ENCODE data around the gene RTTN. TPM values are rescaled to one million over a fixed set of nuclear protein-coding genes. Genes with fewer than 3 reads are reported as not detected.
A peak's percentile ranks its signal among the peaks of the same experiment; 100 is the strongest.

The RTTN gene
- total RNA-seq, 1 donor from 2014 or later, result 21.0 TPM

GRCh38 chr18:70200286-70200685, 5.2 kb downstream of the RTTN start:
- no peaks in the 10 kb centered on the region for H3K27me3 Mint-ChIP-seq (ENCODE audit: unreplicated experiment)
- no peak overlapping the region for H3K4me3 Mint-ChIP-seq (ENCODE audit: unreplicated experiment)
- no peak for TF ChIP-seq CTCF (IDR thresholded peaks at IDR 0.05; ENCODE audit: partially characterized antibody, unreplicated experiment)
- H3K36me3 Mint-ChIP-seq (ENCODE audit: unreplicated experiment), result no peaks in the 10 kb centered on the region
- no peak overlapping the region for H3K27ac Mint-ChIP-seq (ENCODE audit: unreplicated experiment)
- DNase-seq, result no peak
- H3K4me1 Mint-ChIP-seq (ENCODE audit: low read depth, unreplicated experiment), result no peaks in the 10 kb centered on the region
- peaks cover 4% of the 10 kb centered on the region for H3K9me3 Mint-ChIP-seq (ENCODE audit: unreplicated experiment)

GRCh38 chr18:70197844-70198243, 7.6 kb downstream of the RTTN start:
- H3K4me3 Mint-ChIP-seq (ENCODE audit: unreplicated experiment), result no peak overlapping the region
- no peak overlapping the region for H3K27ac Mint-ChIP-seq (ENCODE audit: unreplicated experiment)
- no peaks in the 10 kb centered on the region for H3K27me3 Mint-ChIP-seq (ENCODE audit: unreplicated experiment)
- H3K36me3 Mint-ChIP-seq (ENCODE audit: unreplicated experiment), result no peaks in the 10 kb centered on the region
- H3K4me1 Mint-ChIP-seq (ENCODE audit: low read depth, unreplicated experiment), result no peaks in the 10 kb centered on the region
- H3K9me3 Mint-ChIP-seq (ENCODE audit: unreplicated experiment), result no peaks in the 10 kb centered on the region
- DNase-seq, result no peak
- TF ChIP-seq CTCF (IDR thresholded peaks at IDR 0.05; ENCODE audit: partially characterized antibody, unreplicated experiment), result no peak

GRCh38 chr18:70197026-70197425, 8.5 kb downstream of the RTTN start:
- H3K9me3 Mint-ChIP-seq (ENCODE audit: unreplicated experiment), result no peaks in the 10 kb centered on the region
- no peaks in the 10 kb centered on the region for H3K36me3 Mint-ChIP-seq (ENCODE audit: unreplicated experiment)
- no peak for TF ChIP-seq CTCF (IDR thresholded peaks at IDR 0.05; ENCODE audit: partially characterized antibody, unreplicated experiment)
- no peak for DNase-seq
- H3K27me3 Mint-ChIP-seq (ENCODE audit: unreplicated experiment), result no peaks in the 10 kb centered on the region
- H3K4me3 Mint-ChIP-seq (ENCODE audit: unreplicated experiment), result no peak overlapping the region
- H3K27ac Mint-ChIP-seq (ENCODE audit: unreplicated experiment), result no peak overlapping the region
- H3K4me1 Mint-ChIP-seq (ENCODE audit: low read depth, unreplicated experiment), result no peaks in the 10 kb centered on the region

- TF ChIP-seq CTCF (IDR thresholded peaks at IDR 0.05; ENCODE audit: partially characterized antibody, unreplicated experiment), result peak; percentile 69
- H3K4me3 Mint-ChIP-seq (ENCODE audit: unreplicated experiment), result no peak overlapping the region
- no peaks in the 10 kb centered on the region for H3K27me3 Mint-ChIP-seq (ENCODE audit: unreplicated experiment)
- no peaks in the 10 kb centered on the region for H3K9me3 Mint-ChIP-seq (ENCODE audit: unreplicated experiment)
- no peak for DNase-seq
- H3K4me1 Mint-ChIP-seq (ENCODE audit: low read depth, unreplicated experiment), result no peaks in the 10 kb centered on the region
- H3K27ac Mint-ChIP-seq (ENCODE audit: unreplicated experiment), result no peak overlapping the region
- H3K36me3 Mint-ChIP-seq (ENCODE audit: unreplicated experiment), result no peaks in the 10 kb centered on the region
Measured at GRCh38 chr18:70195852-70196434, 9.5 kb downstream of the RTTN start.

- no peak for DNase-seq
- Mint-ChIP-seq H3K27me3 (ENCODE audit: unreplicated experiment) (no peaks in the 10 kb centered on the region), H3K27ac (ENCODE audit: unreplicated experiment) (no peak overlapping the region), H3K4me1 (ENCODE audit: low read depth, unreplicated experiment) (no peaks in the 10 kb centered on the region), H3K9me3 (ENCODE audit: unreplicated experiment) (no peaks in the 10 kb centered on the region), H3K36me3 (ENCODE audit: unreplicated experiment) (no peaks in the 10 kb centered on the region), H3K4me3 (ENCODE audit: unreplicated experiment) (no peak overlapping the region)
- TF ChIP-seq CTCF (IDR thresholded peaks at IDR 0.05; ENCODE audit: partially characterized antibody, unreplicated experiment), result no peak
Measured at GRCh38 chr18:70195014-70195614, 10.4 kb downstream of the RTTN start.

Measured in glutamatergic neuron (in vitro differentiated cells).